HL-60 (cell line): Measurements from ENCODE around the gene STX18.

Source experiments
- DNase-seq, 2 experiments: peaks; one replicate each; pipeline ENCODE4 v3.0.0-alpha.2; 2010 to 2020; ENCODE audit warnings: low read depth in 1 of 2, low spot score in 1 of 2
- H3K27ac ChIP-seq: fragments of 250-450 bp; sonication (Bioruptor Pico); replicated peaks from 2 replicates; pipeline ENCODE4 v1.5.1; 2020; ENCODE audit warnings: mild to moderate bottlenecking, moderate library complexity
- H3K27me3 ChIP-seq: fragments of 250-450 bp; sonication (Bioruptor Pico); 2 replicates; pipeline ENCODE4 v1.5.1; 2021; ENCODE audit warnings: mild to moderate bottlenecking, moderate library complexity; ENCODE audit not compliant: insufficient read depth, poor library complexity, severe bottlenecking
- H3K4me3 ChIP-seq: replicated peaks from 2 replicates; pipeline ENCODE4 v1.5.1; 2011; ENCODE audit warnings: mild to moderate bottlenecking, control low read depth, low read length; ENCODE audit not compliant: insufficient read depth
- CTCF ChIP-seq: IDR thresholded peaks from one replicate; pipeline ENCODE4 v1.5.1; 2011; ENCODE audit warnings: low read length, control low read depth, inconsistent platforms; ENCODE audit not compliant: insufficient read depth
- GABPA ChIP-seq: IDR thresholded peaks from 2 replicates; pipeline ENCODE4 v1.6.1; 2012; ENCODE audit warnings: low read depth
- POLR2AphosphoS5 ChIP-seq: IDR thresholded peaks from 2 replicates; pipeline ENCODE4 v1.6.1; 2012; ENCODE audit warnings: low read depth
- REST ChIP-seq: IDR thresholded peaks from 2 replicates; pipeline ENCODE4 v1.6.1; 2012; ENCODE audit warnings: low read depth; ENCODE audit not compliant: insufficient replicate concordance
- SPI1 ChIP-seq: IDR thresholded peaks from 2 replicates; pipeline ENCODE4 v1.6.1; 2012; ENCODE audit warnings: low read depth, mild to moderate bottlenecking, borderline replicate concordance

Gene STX18

GRCh38 chr4:4578981-4579380, 37.1 kb upstream of the STX18 start:
- TF ChIP-seq GABPA (no peak), CTCF (no peak), REST (no peak), SPI1 (no peak), POLR2AphosphoS5 (no peak)
- Histone ChIP-seq H3K27me3 (no peaks in the 10 kb centered on the region), H3K27ac (no peak overlapping the region), H3K4me3 (no peak overlapping the region)
- DNase-seq = no peak

- no peak for TF ChIP-seq POLR2AphosphoS5
- TF ChIP-seq GABPA = no peak
- TF ChIP-seq REST = no peak
- TF ChIP-seq SPI1 = no peak
- TF ChIP-seq CTCF = no peak
- no peaks in the 10 kb centered on the region for H3K27me3 ChIP-seq
- no peak overlapping the region for H3K4me3 ChIP-seq
- no peak overlapping the region for H3K27ac ChIP-seq
- no peak for DNase-seq
Measured at GRCh38 chr4:4577359-4577875, 35.6 kb upstream of the STX18 start.

GRCh38 chr4:4575284-4576211, 33.7 kb upstream of the STX18 start:
- H3K27me3 ChIP-seq = no peaks in the 10 kb centered on the region

More at GRCh38 chr4:4575284-4576211, 33.7 kb upstream of the STX18 start:
- no peak for TF ChIP-seq REST
- no peak for TF ChIP-seq GABPA
- no peak for TF ChIP-seq POLR2AphosphoS5
- TF ChIP-seq CTCF = no peak
- TF ChIP-seq SPI1 = no peak
- Histone ChIP-seq H3K27ac (no peak overlapping the region), H3K4me3 (peak overlapping the region; percentile 36)
- DNase-seq = peak in 1 of 2 experiments; percentile 13
